ENCODE data around the gene TBL1Y.

Gene TBL1Y

GRCh38 chrY:6935497-6935896, 25.0 kb downstream of the TBL1Y start:
- Histone ChIP-seq H3K36me3 (ENCODE audit: insufficient read depth, insufficient read length, low read length) (no peaks in the 10 kb centered on the region), H3K27me3 (ENCODE audit: insufficient read depth, insufficient read length) (no peaks in the 10 kb centered on the region), H3K4me3 (ENCODE audit: insufficient read length, low read depth) (no peak overlapping the region), H3K9ac (ENCODE audit: insufficient read length, low read depth) (no peak overlapping the region), H3K9me3 (ENCODE audit: insufficient read depth, low read length) (no peaks in the 10 kb centered on the region), H3K4me1 (ENCODE audit: insufficient read depth, insufficient read length) (no peaks in the 10 kb centered on the region)
- DNase-seq (ENCODE audit: low read depth, low spot score): no peak
- TF ChIP-seq YY1 (IDR thresholded peaks at IDR 0.05; ENCODE audit: insufficient read depth, insufficient read length): no peak
- no peak for TF ChIP-seq ZNF274 (IDR thresholded peaks at IDR 0.05; ENCODE audit: low read depth, low read length)
- no peak for TF ChIP-seq SUZ12 (IDR thresholded peaks at IDR 0.05; ENCODE audit: extremely low read depth, insufficient read depth, insufficient read length)

- TF ChIP-seq SUZ12 (IDR thresholded peaks at IDR 0.05; ENCODE audit: extremely low read depth, insufficient read depth, insufficient read length) (no peak), YY1 (IDR thresholded peaks at IDR 0.05; ENCODE audit: insufficient read depth, insufficient read length) (no peak), ZNF274 (IDR thresholded peaks at IDR 0.05; ENCODE audit: low read depth, low read length) (no peak)
- no peak overlapping the region for H3K9ac ChIP-seq (ENCODE audit: insufficient read length, low read depth)
- no peaks in the 10 kb centered on the region for H3K27me3 ChIP-seq (ENCODE audit: insufficient read depth, insufficient read length)
- no peaks in the 10 kb centered on the region for H3K9me3 ChIP-seq (ENCODE audit: insufficient read depth, low read length)
- no peak for DNase-seq (ENCODE audit: low read depth, low spot score)
- no peaks in the 10 kb centered on the region for H3K36me3 ChIP-seq (ENCODE audit: insufficient read depth, insufficient read length, low read length)
- no peaks in the 10 kb centered on the region for H3K4me1 ChIP-seq (ENCODE audit: insufficient read depth, insufficient read length)
- no peak overlapping the region for H3K4me3 ChIP-seq (ENCODE audit: insufficient read length, low read depth)
Measured at GRCh38 chrY:6947695-6948094, 37.2 kb downstream of the TBL1Y start.

GRCh38 chrY:6948378-6948777, 37.9 kb downstream of the TBL1Y start:
- Histone ChIP-seq H3K9me3 (ENCODE audit: insufficient read depth, low read length) (no peaks in the 10 kb centered on the region), H3K27me3 (ENCODE audit: insufficient read depth, insufficient read length) (no peaks in the 10 kb centered on the region), H3K4me3 (ENCODE audit: insufficient read length, low read depth) (no peak overlapping the region), H3K4me1 (ENCODE audit: insufficient read depth, insufficient read length) (no peaks in the 10 kb centered on the region), H3K36me3 (ENCODE audit: insufficient read depth, insufficient read length, low read length) (no peaks in the 10 kb centered on the region), H3K9ac (ENCODE audit: insufficient read length, low read depth) (no peak overlapping the region)
- no peak for DNase-seq (ENCODE audit: low read depth, low spot score)
- TF ChIP-seq SUZ12 (IDR thresholded peaks at IDR 0.05; ENCODE audit: extremely low read depth, insufficient read depth, insufficient read length) (no peak), ZNF274 (IDR thresholded peaks at IDR 0.05; ENCODE audit: low read depth, low read length) (no peak), YY1 (IDR thresholded peaks at IDR 0.05; ENCODE audit: insufficient read depth, insufficient read length) (no peak)

GRCh38 chrY:6949947-6950346, 39.5 kb downstream of the TBL1Y start:
- H3K4me1 ChIP-seq (ENCODE audit: insufficient read depth, insufficient read length): no peaks in the 10 kb centered on the region
- H3K36me3 ChIP-seq (ENCODE audit: insufficient read depth, insufficient read length, low read length): no peaks in the 10 kb centered on the region
- no peaks in the 10 kb centered on the region for H3K9me3 ChIP-seq (ENCODE audit: insufficient read depth, low read length)
- no peak for DNase-seq (ENCODE audit: low read depth, low spot score)
- H3K4me3 ChIP-seq (ENCODE audit: insufficient read length, low read depth): no peak overlapping the region
- H3K9ac ChIP-seq (ENCODE audit: insufficient read length, low read depth): no peak overlapping the region
- H3K27me3 ChIP-seq (ENCODE audit: insufficient read depth, insufficient read length): no peaks in the 10 kb centered on the region
- TF ChIP-seq ZNF274 (IDR thresholded peaks at IDR 0.05; ENCODE audit: low read depth, low read length) (no peak), SUZ12 (IDR thresholded peaks at IDR 0.05; ENCODE audit: extremely low read depth, insufficient read depth, insufficient read length) (no peak), YY1 (IDR thresholded peaks at IDR 0.05; ENCODE audit: insufficient read depth, insufficient read length) (no peak)

GRCh38 chrY:6964732-6965131, 54.2 kb downstream of the TBL1Y start:
- TF ChIP-seq YY1 (IDR thresholded peaks at IDR 0.05; ENCODE audit: insufficient read depth, insufficient read length): no peak
- TF ChIP-seq ZNF274 (IDR thresholded peaks at IDR 0.05; ENCODE audit: low read depth, low read length): no peak
- no peak for TF ChIP-seq SUZ12 (IDR thresholded peaks at IDR 0.05; ENCODE audit: extremely low read depth, insufficient read depth, insufficient read length)
- H3K36me3 ChIP-seq (ENCODE audit: insufficient read depth, insufficient read length, low read length): no peaks in the 10 kb centered on the region
- DNase-seq (ENCODE audit: low read depth, low spot score): peak; percentile 9

GRCh38 chrY:6966521-6966920, 56.0 kb downstream of the TBL1Y start:
- H3K27me3 ChIP-seq (ENCODE audit: insufficient read depth, insufficient read length): no peaks in the 10 kb centered on the region
- H3K9me3 ChIP-seq (ENCODE audit: insufficient read depth, low read length): no peaks in the 10 kb centered on the region
- H3K4me1 ChIP-seq (ENCODE audit: insufficient read depth, insufficient read length): no peaks in the 10 kb centered on the region
- H3K36me3 ChIP-seq (ENCODE audit: insufficient read depth, insufficient read length, low read length): no peaks in the 10 kb centered on the region
- no peak overlapping the region for H3K4me3 ChIP-seq (ENCODE audit: insufficient read length, low read depth)
- no peak overlapping the region for H3K9ac ChIP-seq (ENCODE audit: insufficient read length, low read depth)
- DNase-seq (ENCODE audit: low read depth, low spot score): no peak
- TF ChIP-seq SUZ12 (IDR thresholded peaks at IDR 0.05; ENCODE audit: extremely low read depth, insufficient read depth, insufficient read length): no peak
- TF ChIP-seq YY1 (IDR thresholded peaks at IDR 0.05; ENCODE audit: insufficient read depth, insufficient read length): no peak
- TF ChIP-seq ZNF274 (IDR thresholded peaks at IDR 0.05; ENCODE audit: low read depth, low read length): no peak

More at GRCh38 chrY:6964732-6965131, 54.2 kb downstream of the TBL1Y start:
- Histone ChIP-seq H3K4me1 (ENCODE audit: insufficient read depth, insufficient read length) (no peaks in the 10 kb centered on the region), H3K27me3 (ENCODE audit: insufficient read depth, insufficient read length) (no peaks in the 10 kb centered on the region), H3K9me3 (ENCODE audit: insufficient read depth, low read length) (no peaks in the 10 kb centered on the region), H3K9ac (ENCODE audit: insufficient read length, low read depth) (no peak overlapping the region), H3K4me3 (ENCODE audit: insufficient read length, low read depth) (no peak overlapping the region)

- TF ChIP-seq ZNF274 (IDR thresholded peaks at IDR 0.05; ENCODE audit: low read depth, low read length) (no peak), SUZ12 (IDR thresholded peaks at IDR 0.05; ENCODE audit: extremely low read depth, insufficient read depth, insufficient read length) (no peak), YY1 (IDR thresholded peaks at IDR 0.05; ENCODE audit: insufficient read depth, insufficient read length) (no peak)
- H3K9me3 ChIP-seq (ENCODE audit: insufficient read depth, low read length): no peaks in the 10 kb centered on the region
- no peak for DNase-seq (ENCODE audit: low read depth, low spot score)
- no peak overlapping the region for H3K4me3 ChIP-seq (ENCODE audit: insufficient read length, low read depth)
- no peaks in the 10 kb centered on the region for H3K36me3 ChIP-seq (ENCODE audit: insufficient read depth, insufficient read length, low read length)
- H3K9ac ChIP-seq (ENCODE audit: insufficient read length, low read depth): no peak overlapping the region
- H3K27me3 ChIP-seq (ENCODE audit: insufficient read depth, insufficient read length): no peaks in the 10 kb centered on the region
- no peaks in the 10 kb centered on the region for H3K4me1 ChIP-seq (ENCODE audit: insufficient read depth, insufficient read length)
Measured at GRCh38 chrY:6967736-6968135, 57.2 kb downstream of the TBL1Y start.

All from NT2/D1 (cell line).